Trophoblast cell (in vitro differentiated cells and primary cell): ENCODE data around the gene RGS7BP.

Experiments
- DNase-seq, 2 donors: peaks; one replicate each; pipeline ENCODE4 v3.0.0-alpha.2; 2016
- H2AFZ ChIP-seq: 2 replicates; pipeline ENCODE4 v1.6.1; 2013; ENCODE audit warnings: low read length, moderate library complexity, mild to moderate bottlenecking; ENCODE audit not compliant: insufficient read depth, poor library complexity
- H2AK5ac ChIP-seq: 2 replicates; pipeline ENCODE4 v1.6.1; 2013; ENCODE audit warnings: mild to moderate bottlenecking, low read length
- H2BK120ac ChIP-seq: 2 replicates; pipeline ENCODE4 v1.6.1; 2013; ENCODE audit warnings: low read length, mild to moderate bottlenecking, moderate library complexity; ENCODE audit not compliant: insufficient read depth, poor library complexity
- H2BK12ac ChIP-seq: 2 replicates; pipeline ENCODE4 v1.6.1; 2013; ENCODE audit warnings: mild to moderate bottlenecking, low read length, moderate library complexity
- H2BK5ac ChIP-seq: 2 replicates; pipeline ENCODE4 v1.6.1; 2013; ENCODE audit warnings: low read length, low read depth, moderate library complexity, mild to moderate bottlenecking; ENCODE audit not compliant: poor library complexity
- H3K14ac ChIP-seq: 2 replicates; pipeline ENCODE4 v1.6.1; 2013; ENCODE audit warnings: mild to moderate bottlenecking, low read length
- H3K18ac ChIP-seq: 2 replicates; pipeline ENCODE4 v1.6.1; 2013; ENCODE audit warnings: mild to moderate bottlenecking, low read length
- H3K23ac ChIP-seq: 2 replicates; pipeline ENCODE4 v1.6.1; 2013; ENCODE audit warnings: low read length
- H3K27ac ChIP-seq: 2 replicates; pipeline ENCODE4 v1.5.1; 2013; ENCODE audit warnings: low read depth, mild to moderate bottlenecking, inconsistent platforms, low read length, moderate library complexity
- H3K27me3 ChIP-seq: 2 replicates; pipeline ENCODE4 v1.6.1; 2013; ENCODE audit warnings: inconsistent platforms, mild to moderate bottlenecking, low read length, moderate library complexity; ENCODE audit not compliant: insufficient read depth
- H3K36me3 ChIP-seq, 2 experiments: 1 replicate in 1 of 2; 2 replicates in 1 of 2; pipeline ENCODE4 v1.6.1; 2013; ENCODE audit warnings: low read length in 2 of 2, mild to moderate bottlenecking in 2 of 2, moderate library complexity in 1 of 2; ENCODE audit not compliant: insufficient read depth in 2 of 2, control insufficient read depth in 1 of 2
- H3K4ac ChIP-seq: 2 replicates; pipeline ENCODE4 v1.6.1; 2013; ENCODE audit warnings: low read depth, mild to moderate bottlenecking, low read length, moderate library complexity
- H3K4me1 ChIP-seq, 2 experiments: 1 replicate in 1 of 2; 2 replicates in 1 of 2; pipeline ENCODE4 v1.6.1; 2013; ENCODE audit warnings: low read length in 2 of 2, mild to moderate bottlenecking in 2 of 2, moderate library complexity in 1 of 2; ENCODE audit not compliant: insufficient read depth in 2 of 2, control insufficient read depth in 1 of 2
- H3K4me2 ChIP-seq: 2 replicates; pipeline ENCODE4 v1.6.1; 2013; ENCODE audit warnings: inconsistent platforms, mild to moderate bottlenecking, low read length, moderate library complexity
- H3K4me3 ChIP-seq: 2 replicates; pipeline ENCODE4 v1.5.1; 2013; ENCODE audit warnings: mild to moderate bottlenecking, low read depth, low read length, inconsistent platforms
- H3K79me1 ChIP-seq: one replicate; pipeline ENCODE4 v1.6.1; 2013; ENCODE audit warnings: low read length
- H3K79me2 ChIP-seq: 2 replicates; pipeline ENCODE4 v1.6.1; 2013; ENCODE audit warnings: low read length, mild to moderate bottlenecking; ENCODE audit not compliant: control insufficient read depth, insufficient read depth, poor library complexity
- H3K9ac ChIP-seq: 2 replicates; pipeline ENCODE4 v1.6.1; 2013; ENCODE audit warnings: mild to moderate bottlenecking, low read length
- H3K9me3 ChIP-seq: 2 replicates; pipeline ENCODE4 v1.6.1; 2013; ENCODE audit warnings: low read depth, mild to moderate bottlenecking, control low read depth, inconsistent platforms, low read length; ENCODE audit not compliant: insufficient read depth
- H4K12ac ChIP-seq: 2 replicates; pipeline ENCODE4 v1.6.1; 2013; ENCODE audit warnings: low read depth, mild to moderate bottlenecking, low read length, moderate library complexity
- H4K8ac ChIP-seq: 2 replicates; pipeline ENCODE4 v1.6.1; 2013; ENCODE audit warnings: low read depth, mild to moderate bottlenecking, low read length, moderate library complexity
- H4K91ac ChIP-seq: one replicate; pipeline ENCODE4 v1.6.1; 2013; ENCODE audit warnings: low read depth, mild to moderate bottlenecking, low read length, moderate library complexity
- WGBS: extraction: QIAGEN DNeasy Blood & Tissue Kit; methylation state at CpG from one replicate; pipeline ENCODE4 v1.1.7; 2013; ENCODE audit warnings: missing lambda C conversion rate; ENCODE audit not compliant: insufficient read length, insufficient coverage; ENCODE audit errors: extremely low coverage; 5-methylcytosine and 5-hydroxymethylcytosine counted together

The RGS7BP gene

DNA sequence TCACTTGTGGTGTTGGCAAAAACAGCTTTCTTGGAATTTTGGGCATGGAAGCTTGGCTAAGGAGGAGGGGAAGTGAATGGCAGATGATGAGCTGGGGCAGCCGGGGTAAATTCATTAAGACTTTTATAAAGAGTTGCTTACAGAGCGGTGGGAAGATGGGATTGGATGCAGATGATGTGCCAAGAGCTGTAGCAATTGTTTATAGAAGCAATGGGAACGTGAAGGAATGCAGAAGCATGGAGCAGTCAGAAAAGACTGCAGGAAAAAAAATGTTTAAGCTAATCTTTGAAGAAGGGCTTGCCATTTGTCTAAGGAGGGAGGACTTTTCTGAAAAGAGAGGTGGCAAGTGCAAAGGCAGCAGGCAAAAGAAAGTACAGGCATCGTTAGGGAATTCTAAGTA lies 97.9 kb downstream of the RGS7BP start:
- no peak overlapping the region for H3K23ac ChIP-seq
- H3K4me2 ChIP-seq = no peak overlapping the region
- H4K12ac ChIP-seq = no peak overlapping the region
- H3K14ac ChIP-seq = no peak overlapping the region
- H3K27me3 ChIP-seq = no peaks in the 10 kb centered on the region
- H3K36me3 ChIP-seq = no peaks in the 10 kb centered on the region
- no peak overlapping the region for H2BK5ac ChIP-seq
- WGBS = no CpG with 5 or more reads among the region's 4 CpGs
- no peak overlapping the region for H2BK12ac ChIP-seq
- no peak overlapping the region for H3K9ac ChIP-seq
- no peak overlapping the region for H3K4ac ChIP-seq
- H3K18ac ChIP-seq = no peak overlapping the region
- H3K4me1 ChIP-seq = no peaks in the 10 kb centered on the region
- H3K27ac ChIP-seq = no peak overlapping the region
- H2AK5ac ChIP-seq = no peak overlapping the region
- no peaks in the 10 kb centered on the region for H3K79me1 ChIP-seq
- no peaks in the 10 kb centered on the region for H3K79me2 ChIP-seq
- H4K8ac ChIP-seq = no peak overlapping the region
- DNase-seq = no peak
- H2BK120ac ChIP-seq = no peak overlapping the region
- no peak overlapping the region for H2AFZ ChIP-seq
- no peak overlapping the region for H3K4me3 ChIP-seq
- H3K9me3 ChIP-seq = no peaks in the 10 kb centered on the region
- no peak overlapping the region for H4K91ac ChIP-seq

DNA sequence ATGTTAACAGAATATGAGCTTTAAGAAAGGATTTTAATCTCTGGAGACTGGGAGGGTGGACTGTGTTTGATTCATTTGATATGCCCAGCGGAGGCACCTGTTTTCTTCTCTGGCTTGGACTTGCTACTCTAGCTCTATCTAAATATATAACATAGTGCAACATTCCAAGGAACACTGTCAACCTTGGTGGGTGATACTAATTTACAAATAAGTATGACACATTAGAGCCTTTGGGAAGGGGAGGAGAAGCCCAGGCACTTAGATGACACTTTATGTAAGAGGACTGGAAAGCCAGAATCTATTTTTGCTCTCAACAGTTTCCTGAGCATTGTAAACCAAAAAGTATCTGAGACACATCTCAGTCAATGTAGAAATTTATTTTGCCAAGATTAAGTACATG lies 101.1 kb downstream of the RGS7BP start:
- Histone ChIP-seq H4K8ac (no peak overlapping the region), H3K27me3 (no peaks in the 10 kb centered on the region), H3K4me1 (no peaks in the 10 kb centered on the region), H3K36me3 (no peaks in the 10 kb centered on the region), H2BK12ac (no peak overlapping the region), H3K27ac (no peak overlapping the region), H2AFZ (no peak overlapping the region), H3K9me3 (no peaks in the 10 kb centered on the region), H3K14ac (no peak overlapping the region), H3K18ac (no peak overlapping the region), H3K79me1 (no peaks in the 10 kb centered on the region), H3K9ac (no peak overlapping the region), H2BK5ac (no peak overlapping the region), H3K4ac (no peak overlapping the region), H3K23ac (no peak overlapping the region), H3K4me3 (no peak overlapping the region), H3K4me2 (no peak overlapping the region), H2AK5ac (no peak overlapping the region), H4K12ac (no peak overlapping the region), H2BK120ac (no peak overlapping the region), H3K79me2 (no peaks in the 10 kb centered on the region), H4K91ac (no peak overlapping the region)
- no CpG with 5 or more reads among the region's 1 CpG for WGBS
- DNase-seq = no peak

DNA sequence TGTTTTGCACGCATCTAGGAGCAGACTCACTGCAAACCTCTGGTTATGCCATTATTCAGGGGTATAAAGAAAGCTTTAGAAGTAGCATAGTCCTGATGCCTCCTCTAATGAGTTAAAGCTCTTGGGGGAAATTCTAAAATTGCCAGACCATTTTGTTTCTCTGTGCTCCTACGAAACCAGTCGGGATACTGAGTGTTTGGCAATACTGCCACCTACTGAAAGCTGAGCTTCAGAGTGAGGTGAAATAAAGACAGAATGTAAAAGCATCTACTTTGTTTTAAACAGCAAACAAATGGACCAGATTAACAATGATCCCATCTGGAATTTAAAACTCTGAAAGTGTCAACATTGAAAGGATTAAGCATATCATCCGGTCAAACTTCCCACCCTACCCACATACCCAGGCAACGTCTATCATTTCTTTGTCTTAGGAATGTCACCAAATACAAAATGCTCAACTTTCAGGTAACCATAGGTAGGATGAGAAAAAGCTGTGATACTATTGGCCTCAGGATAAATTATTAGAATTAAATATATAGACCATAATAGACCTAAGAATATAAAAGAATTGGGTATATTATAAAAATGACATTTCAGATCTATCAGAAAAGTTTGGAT lies 106.6 kb downstream of the RGS7BP start:
- DNase-seq = peak; percentile 28 to 75
- Histone ChIP-seq H2AK5ac (no peak overlapping the region), H3K9me3 (no peaks in the 10 kb centered on the region), H4K12ac (no peak overlapping the region), H3K4me2 (no peak overlapping the region), H3K27ac (no peak overlapping the region), H3K36me3 (no peaks in the 10 kb centered on the region), H3K27me3 (no peaks in the 10 kb centered on the region), H2BK5ac (no peak overlapping the region), H3K23ac (no peak overlapping the region), H3K9ac (no peak overlapping the region), H3K14ac (no peak overlapping the region), H4K91ac (no peak overlapping the region), H4K8ac (no peak overlapping the region), H3K79me1 (no peaks in the 10 kb centered on the region), H2BK12ac (no peak overlapping the region), H3K4me1 (no peaks in the 10 kb centered on the region), H3K4ac (no peak overlapping the region), H3K18ac (no peak overlapping the region), H3K4me3 (no peak overlapping the region), H2AFZ (no peak overlapping the region), H2BK120ac (no peak overlapping the region), H3K79me2 (no peaks in the 10 kb centered on the region)
- no CpG with 5 or more reads among the region's 5 CpGs for WGBS

DNA sequence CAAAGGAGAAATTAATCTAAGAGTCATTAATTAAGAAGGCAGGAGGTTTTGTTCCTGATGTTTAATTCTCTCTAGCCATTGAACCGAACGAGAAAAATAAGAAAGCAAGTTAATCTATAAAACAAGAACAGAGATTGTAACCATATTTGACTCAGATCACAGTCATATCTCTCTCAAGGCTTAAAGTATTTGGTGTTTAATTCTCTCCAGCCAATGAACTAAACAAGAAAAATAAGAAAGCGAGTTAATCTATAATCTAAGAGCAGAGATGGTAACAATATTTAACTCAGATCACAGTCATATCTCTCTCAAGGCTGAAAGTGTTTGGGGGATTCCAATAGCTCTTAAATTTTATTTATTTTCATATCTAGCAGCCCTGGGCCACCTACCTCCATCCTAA lies 110.1 kb downstream of the RGS7BP start:
- no peaks in the 10 kb centered on the region for H3K79me2 ChIP-seq
- no peak overlapping the region for H2BK12ac ChIP-seq
- no peak overlapping the region for H3K27ac ChIP-seq
- H2AFZ ChIP-seq = no peak overlapping the region
- H3K23ac ChIP-seq = no peak overlapping the region
- H3K4ac ChIP-seq = no peak overlapping the region
- H3K4me1 ChIP-seq = no peaks in the 10 kb centered on the region
- no peak for DNase-seq
- H4K8ac ChIP-seq = no peak overlapping the region
- no peak overlapping the region for H3K18ac ChIP-seq
- no peak overlapping the region for H3K14ac ChIP-seq
- no peak overlapping the region for H2AK5ac ChIP-seq
- H4K12ac ChIP-seq = no peak overlapping the region
- no peak overlapping the region for H4K91ac ChIP-seq
- H2BK120ac ChIP-seq = no peak overlapping the region
- H3K36me3 ChIP-seq = no peaks in the 10 kb centered on the region
- H2BK5ac ChIP-seq = no peak overlapping the region
- no peak overlapping the region for H3K4me2 ChIP-seq
- H3K4me3 ChIP-seq = no peak overlapping the region
- no peaks in the 10 kb centered on the region for H3K79me1 ChIP-seq
- no CpG with 5 or more reads among the region's 3 CpGs for WGBS
- no peaks in the 10 kb centered on the region for H3K9me3 ChIP-seq
- no peaks in the 10 kb centered on the region for H3K27me3 ChIP-seq
- no peak overlapping the region for H3K9ac ChIP-seq
